ENCODE results near the gene SH3PXD2A. TPM values are rescaled to one million over a fixed set of nuclear protein-coding genes. Genes with fewer than 3 reads are reported as not detected.

Gene SH3PXD2A
- total RNA-seq, 4 donors from 2014 or later = 55.7 to 71.8 (median 66.8) TPM

GRCh38 chr10:103870516-103870915 is 15.1 kb upstream of the SH3PXD2A start:
- peak overlapping the region; percentile 83 for H3K27ac ChIP-seq
- H3K36me3 ChIP-seq = no peaks in the 10 kb centered on the region
- no peaks in the 10 kb centered on the region for H3K9me3 ChIP-seq
- H3K27me3 ChIP-seq = no peaks in the 10 kb centered on the region
- TF ChIP-seq POLR2AphosphoS5 (IDR thresholded peaks at IDR 0.05) (no peak), CTCF (IDR thresholded peaks at IDR 0.05) (no peak), POLR2A (IDR thresholded peaks at IDR 0.05) (no peak), EP300 (IDR thresholded peaks at IDR 0.05) (no peak)
- WGBS = 38% methylated on average over 8 of the region's 8 CpGs
- H3K4me1 ChIP-seq = peaks cover 51% of the 10 kb centered on the region
- H3K4me3 ChIP-seq = no peak overlapping the region
- DNase-seq (ENCODE audit: low spot score in 2 of 2) = no peak

- 60% methylated on average over 4 of the region's 4 CpGs for WGBS
- H3K4me1 ChIP-seq = peaks cover 45% of the 10 kb centered on the region
- H3K27me3 ChIP-seq = no peaks in the 10 kb centered on the region
Measured at GRCh38 chr10:103869336-103869735, 14.0 kb upstream of the SH3PXD2A start.

GRCh38 chr10:103868200-103868599 is 12.8 kb upstream of the SH3PXD2A start:
- no peaks in the 10 kb centered on the region for H3K27me3 ChIP-seq
- peak in 1 of 2 donors; percentile 14 for DNase-seq (ENCODE audit: low spot score in 2 of 2)
- TF ChIP-seq EP300 (IDR thresholded peaks at IDR 0.05) = no peak
- no peak for TF ChIP-seq POLR2A (IDR thresholded peaks at IDR 0.05)
- 76% methylated on average over 1 of the region's 1 CpG for WGBS
- H3K36me3 ChIP-seq = no peaks in the 10 kb centered on the region
- no peaks in the 10 kb centered on the region for H3K9me3 ChIP-seq
- peaks cover 33% of the 10 kb centered on the region for H3K4me1 ChIP-seq
- H3K4me3 ChIP-seq = no peak overlapping the region
- no peak overlapping the region for H3K27ac ChIP-seq

More at GRCh38 chr10:103869336-103869735, 14.0 kb upstream of the SH3PXD2A start:
- Histone ChIP-seq H3K4me3 (no peak overlapping the region), H3K27ac (no peak overlapping the region), H3K36me3 (no peaks in the 10 kb centered on the region), H3K9me3 (no peaks in the 10 kb centered on the region)
- peak in 1 of 2 donors; percentile 21 for DNase-seq (ENCODE audit: low spot score in 2 of 2)
- TF ChIP-seq EP300 (IDR thresholded peaks at IDR 0.05) (no peak), POLR2A (IDR thresholded peaks at IDR 0.05) (no peak), POLR2AphosphoS5 (IDR thresholded peaks at IDR 0.05) (no peak), CTCF (IDR thresholded peaks at IDR 0.05) (no peak)

- Histone ChIP-seq H3K27ac (no peak overlapping the region), H3K9me3 (no peaks in the 10 kb centered on the region), H3K4me1 (peaks cover 12% of the 10 kb centered on the region), H3K27me3 (no peaks in the 10 kb centered on the region), H3K36me3 (no peaks in the 10 kb centered on the region), H3K4me3 (no peak overlapping the region)
- TF ChIP-seq CTCF (IDR thresholded peaks at IDR 0.05) (no peak), POLR2AphosphoS5 (IDR thresholded peaks at IDR 0.05) (no peak), EP300 (IDR thresholded peaks at IDR 0.05) (no peak), POLR2A (IDR thresholded peaks at IDR 0.05) (no peak)
- no peak for DNase-seq (ENCODE audit: low spot score in 2 of 2)
- 86% methylated on average over 1 of the region's 1 CpG for WGBS
Measured at GRCh38 chr10:103861505-103861904, 6.1 kb upstream of the SH3PXD2A start.

- no peak for DNase-seq (ENCODE audit: low spot score in 2 of 2)
- Histone ChIP-seq H3K9me3 (no peaks in the 10 kb centered on the region), H3K27me3 (no peaks in the 10 kb centered on the region), H3K27ac (no peak overlapping the region), H3K4me1 (peaks cover 28% of the 10 kb centered on the region), H3K36me3 (no peaks in the 10 kb centered on the region), H3K4me3 (no peak overlapping the region)
- TF ChIP-seq POLR2A (IDR thresholded peaks at IDR 0.05) = no peak
- TF ChIP-seq CTCF (IDR thresholded peaks at IDR 0.05) = peak; percentile 55 to 59
- WGBS = 40% methylated on average over 15 of the region's 15 CpGs
Measured at GRCh38 chr10:103859161-103860086, 4.0 kb upstream of the SH3PXD2A start.
